ENCODE results near the gene NR5A1. TPM values are rescaled to one million over a fixed set of nuclear protein-coding genes. Genes with fewer than 3 reads are reported as not detected.

Gene NR5A1
- polyA plus RNA-seq, 2 of the 4 experiments (the other 2 are of a cell fraction): not detected

DNA sequence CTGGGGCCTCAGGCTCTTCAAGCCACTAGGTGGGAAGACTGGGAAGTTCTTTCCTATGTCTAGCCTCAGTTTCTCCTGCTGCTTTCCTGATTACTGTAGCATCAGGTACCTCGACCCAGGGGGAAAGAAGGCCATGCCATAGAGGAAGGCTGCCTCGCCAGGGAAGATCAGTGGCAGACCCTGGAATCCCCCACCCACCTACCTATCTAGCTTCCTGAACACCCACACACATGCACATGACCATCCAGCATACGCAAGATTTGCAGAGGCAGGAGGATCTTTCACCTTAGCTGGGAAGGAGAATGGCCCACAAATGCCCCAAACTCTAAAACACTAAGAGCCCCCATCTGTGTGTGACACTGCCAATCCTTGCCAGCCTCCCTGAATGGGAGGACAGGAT lies 8.0 kb downstream of the NR5A1 start:
- Histone ChIP-seq H3K4me2 (no peak overlapping the region), H3K27ac (no peak overlapping the region), H3K4me1 (0 out of 3 replicates have a peak, but pooled peaks cover under 1% of the 10 kb centered on the region), H3K9me3 (no peaks in the 10 kb centered on the region), H3K4me3 (no peak overlapping the region)
- DNase-seq (ENCODE audit: low read depth in 1 of 2, low spot score in 1 of 2) (no peak), FAIRE-seq (no peak), ATAC-seq (no peak)
- POLR2A ChIA-PET: interaction anchor here (0.5 kb wide), 1 partner anchor 211 kb away, joined by 3 read pairs; no protein-coding TSS in a partner anchor
- no peak for TF ChIP-seq RFX5 (IDR thresholded peaks at IDR 0.05)
- TF ChIP-seq, protein P1, sequence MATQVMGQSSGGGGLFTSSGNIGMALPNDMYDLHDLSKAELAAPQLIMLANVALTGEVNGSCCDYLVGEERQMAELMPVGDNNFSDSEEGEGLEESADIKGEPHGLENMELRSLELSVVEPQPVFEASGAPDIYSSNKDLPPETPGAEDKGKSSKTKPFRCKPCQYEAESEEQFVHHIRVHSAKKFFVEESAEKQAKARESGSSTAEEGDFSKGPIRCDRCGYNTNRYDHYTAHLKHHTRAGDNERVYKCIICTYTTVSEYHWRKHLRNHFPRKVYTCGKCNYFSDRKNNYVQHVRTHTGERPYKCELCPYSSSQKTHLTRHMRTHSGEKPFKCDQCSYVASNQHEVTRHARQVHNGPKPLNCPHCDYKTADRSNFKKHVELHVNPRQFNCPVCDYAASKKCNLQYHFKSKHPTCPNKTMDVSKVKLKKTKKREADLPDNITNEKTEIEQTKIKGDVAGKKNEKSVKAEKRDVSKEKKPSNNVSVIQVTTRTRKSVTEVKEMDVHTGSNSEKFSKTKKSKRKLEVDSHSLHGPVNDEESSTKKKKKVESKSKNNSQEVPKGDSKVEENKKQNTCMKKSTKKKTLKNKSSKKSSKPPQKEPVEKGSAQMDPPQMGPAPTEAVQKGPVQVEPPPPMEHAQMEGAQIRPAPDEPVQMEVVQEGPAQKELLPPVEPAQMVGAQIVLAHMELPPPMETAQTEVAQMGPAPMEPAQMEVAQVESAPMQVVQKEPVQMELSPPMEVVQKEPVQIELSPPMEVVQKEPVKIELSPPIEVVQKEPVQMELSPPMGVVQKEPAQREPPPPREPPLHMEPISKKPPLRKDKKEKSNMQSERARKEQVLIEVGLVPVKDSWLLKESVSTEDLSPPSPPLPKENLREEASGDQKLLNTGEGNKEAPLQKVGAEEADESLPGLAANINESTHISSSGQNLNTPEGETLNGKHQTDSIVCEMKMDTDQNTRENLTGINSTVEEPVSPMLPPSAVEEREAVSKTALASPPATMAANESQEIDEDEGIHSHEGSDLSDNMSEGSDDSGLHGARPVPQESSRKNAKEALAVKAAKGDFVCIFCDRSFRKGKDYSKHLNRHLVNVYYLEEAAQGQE (IDR thresholded peaks at IDR 0.05): no peak
- WGBS (ENCODE audit: missing lambda C conversion rate): 50% methylated on average over 3 of the region's 3 CpGs
- CTCF ChIA-PET: interaction anchor here (1.1 to 1.3 kb wide), 2 partner anchors 19 to 38 kb away, joined by 4 read pairs; no protein-coding TSS in a partner anchor

DNA sequence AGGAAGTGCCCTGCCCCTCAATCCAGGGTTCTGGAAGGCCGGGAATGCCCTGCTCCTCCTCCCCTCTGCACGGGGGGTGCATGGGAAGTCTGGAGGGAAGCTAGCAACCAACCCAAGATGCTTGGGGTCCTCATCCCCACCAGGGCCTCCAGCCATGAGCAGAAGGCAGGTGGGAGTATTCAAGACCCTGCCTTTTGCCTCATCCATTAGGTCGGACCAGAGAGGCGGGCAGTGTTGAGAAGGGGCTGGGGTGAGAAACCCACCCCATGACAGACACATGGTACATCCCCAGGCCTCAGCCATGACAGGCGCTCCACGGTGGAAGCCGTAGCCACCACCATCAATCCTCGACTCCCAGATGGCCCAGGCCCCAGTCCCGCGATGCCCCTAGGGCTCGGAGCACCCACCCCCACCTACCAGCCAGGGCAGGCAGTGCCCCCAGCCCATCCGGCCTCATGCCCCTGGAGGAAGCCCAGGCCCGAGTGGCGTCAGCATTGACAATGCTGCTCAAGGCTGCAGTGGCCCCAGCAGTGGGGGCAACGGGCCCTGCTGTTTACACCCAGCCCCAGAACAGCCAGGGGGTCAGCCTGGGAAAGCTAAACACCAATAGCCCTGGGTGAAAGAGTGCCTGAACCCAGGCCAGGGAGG lies 8.6 kb downstream of the NR5A1 start:
- CTCF ChIA-PET: interaction anchor here (0.8 to 1.3 kb wide), 3 partner anchors 12 to 18 kb away, joined by 3 to 4 read pairs (median 3); no protein-coding TSS in a partner anchor
- Histone ChIP-seq H3K4me1 (no peaks in the 10 kb centered on the region), H3K4me3 (no peak overlapping the region), H3K27ac (no peak overlapping the region), H3K9me3 (no peaks in the 10 kb centered on the region), H3K4me2 (no peak overlapping the region)
- WGBS (ENCODE audit: missing lambda C conversion rate): 67% methylated on average over 8 of the region's 15 CpGs
- POLR2A ChIA-PET: interaction anchor here (0.5 kb wide), 1 partner anchor 211 kb away, joined by 3 read pairs; no protein-coding TSS in a partner anchor
- TF ChIP-seq, protein P2, sequence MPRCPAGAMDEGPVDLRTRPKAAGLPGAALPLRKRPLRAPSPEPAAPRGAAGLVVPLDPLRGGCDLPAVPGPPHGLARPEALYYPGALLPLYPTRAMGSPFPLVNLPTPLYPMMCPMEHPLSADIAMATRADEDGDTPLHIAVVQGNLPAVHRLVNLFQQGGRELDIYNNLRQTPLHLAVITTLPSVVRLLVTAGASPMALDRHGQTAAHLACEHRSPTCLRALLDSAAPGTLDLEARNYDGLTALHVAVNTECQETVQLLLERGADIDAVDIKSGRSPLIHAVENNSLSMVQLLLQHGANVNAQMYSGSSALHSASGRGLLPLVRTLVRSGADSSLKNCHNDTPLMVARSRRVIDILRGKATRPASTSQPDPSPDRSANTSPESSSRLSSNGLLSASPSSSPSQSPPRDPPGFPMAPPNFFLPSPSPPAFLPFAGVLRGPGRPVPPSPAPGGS (IDR thresholded peaks at IDR 0.05): no peak
- no peak for TF ChIP-seq CHD2 (IDR thresholded peaks at IDR 0.05; ENCODE audit: low read length, partially characterized antibody)
- no peak for TF ChIP-seq HOXB5 (CRISPR knock-in tag; IDR thresholded peaks at IDR 0.05)
- DNase-seq (ENCODE audit: low read depth in 1 of 2, low spot score in 1 of 2) (no peak), ATAC-seq (no peak), FAIRE-seq (no peak)

DNA sequence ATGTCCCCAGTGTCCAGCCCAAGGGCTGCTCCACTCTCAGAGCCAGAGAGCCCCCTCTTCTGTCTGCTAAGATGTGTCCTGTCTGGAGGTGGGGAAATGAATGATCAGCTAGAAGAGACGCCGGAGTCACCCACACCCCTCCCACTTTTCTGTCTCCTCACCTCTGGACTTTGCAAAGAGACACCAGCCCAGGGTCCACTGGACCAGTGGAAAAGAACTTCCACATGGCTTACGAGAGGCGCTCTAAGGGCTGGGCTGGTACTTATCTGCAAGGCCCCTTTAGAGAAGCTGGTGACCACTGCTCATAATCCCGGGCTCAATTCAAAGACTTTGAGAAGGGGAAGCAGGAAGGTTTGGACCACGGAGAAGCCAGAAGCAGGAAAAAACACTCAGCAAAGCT lies 9.2 kb downstream of the NR5A1 start:
- Histone ChIP-seq H3K27ac (no peak overlapping the region), H3K9me3 (no peaks in the 10 kb centered on the region), H3K4me1 (no peaks in the 10 kb centered on the region), H3K4me2 (no peak overlapping the region), H3K4me3 (no peak overlapping the region)
- no peak for FAIRE-seq
- ATAC-seq: no peak
- POLR2A ChIA-PET: no interaction called here
- no peak for DNase-seq (ENCODE audit: low read depth in 1 of 2, low spot score in 1 of 2)
- TF ChIP-seq NR3C1 (IDR thresholded peaks at IDR 0.05) (no peak), KDM1A (IDR thresholded peaks at IDR 0.05; ENCODE audit: low read depth) (no peak), EHF (CRISPR knock-in tag; IDR thresholded peaks at IDR 0.05) (no peak), ZFP36 (IDR thresholded peaks at IDR 0.05; ENCODE audit: borderline replicate concordance, partially characterized antibody) (no peak)
- TF ChIP-seq, protein P2 (IDR thresholded peaks at IDR 0.05): no peak
- 80% methylated on average over 5 of the region's 6 CpGs for WGBS (ENCODE audit: missing lambda C conversion rate)
- CTCF ChIA-PET: interaction anchor here (0.8 to 1.5 kb wide), 4 partner anchors 8 to 17 kb away, joined by 3 to 4 read pairs (median 3); no protein-coding TSS in a partner anchor

DNA sequence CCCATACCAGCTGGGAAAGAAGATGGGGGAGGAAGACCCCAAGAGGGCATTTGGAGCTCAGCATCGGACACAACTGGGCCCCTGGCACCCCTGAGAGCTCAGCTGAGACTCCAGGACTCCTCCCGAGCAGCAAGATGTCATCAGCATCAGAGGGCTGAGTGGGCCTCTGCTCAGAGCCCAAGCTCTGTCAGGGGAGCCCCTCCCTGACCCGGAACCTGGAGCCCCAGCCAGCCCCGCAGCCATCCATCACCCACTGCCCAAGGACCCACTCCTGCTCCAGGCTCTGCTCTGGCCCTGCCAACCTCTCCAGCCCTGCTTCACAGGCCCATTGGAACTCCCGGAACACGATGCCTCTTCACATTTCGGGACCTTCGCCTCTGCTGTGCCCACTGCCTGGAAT lies 9.8 kb downstream of the NR5A1 start:
- no peaks in the 10 kb centered on the region for H3K4me1 ChIP-seq
- FAIRE-seq (no peak), DNase-seq (ENCODE audit: low read depth in 1 of 2, low spot score in 1 of 2) (no peak), ATAC-seq (no peak)
- H3K9me3 ChIP-seq: no peaks in the 10 kb centered on the region
- CTCF ChIA-PET: interaction anchor here (0.6 to 1.8 kb wide), 5 partner anchors 9 to 118 kb away, joined by 3 to 7 read pairs (median 4); no protein-coding TSS in a partner anchor
- no peak overlapping the region for H3K4me2 ChIP-seq
- POLR2A ChIA-PET: no interaction called here
- no peak overlapping the region for H3K4me3 ChIP-seq
- TF ChIP-seq HEYL (CRISPR knock-in tag; IDR thresholded peaks at IDR 0.05): no peak
- TF ChIP-seq POLR2A (IDR thresholded peaks at IDR 0.05; ENCODE audit: low read length): no peak
- TF ChIP-seq ZFP36 (IDR thresholded peaks at IDR 0.05; ENCODE audit: borderline replicate concordance, partially characterized antibody): no peak
- no peak for TF ChIP-seq FOXS1 (CRISPR knock-in tag; IDR thresholded peaks at IDR 0.05)
- no peak for TF ChIP-seq KDM5A (IDR thresholded peaks at IDR 0.05)
- no peak overlapping the region for H3K27ac ChIP-seq
- 72% methylated on average over 8 of the region's 8 CpGs for WGBS (ENCODE audit: missing lambda C conversion rate)

Measured in A549 (cell line).